Mucosa of descending colon (tissue), 3 donors: ENCODE data around the gene GABRR3. TPM values are rescaled to one million over a fixed set of nuclear protein-coding genes. Genes with fewer than 3 reads are reported as not detected.

Source experiments
- ATAC-seq: fragments of 200-7000 bp; cut with Tn5 transposase; one replicate; pipeline ENCODE4 v1.9.1; 2020; ENCODE audit warnings: mild to moderate bottlenecking, moderate library complexity
- DNase-seq, 3 donors: peaks; one replicate each; pipeline ENCODE4 v3.0.0-alpha.2; 2020
- H3K36me3 ChIP-seq: fragments of 200-600 bp; one replicate; pipeline ENCODE4 v1.8.0; 2021; ENCODE audit warnings: low read depth, mild to moderate bottlenecking
- H3K4me1 ChIP-seq: fragments of 200-600 bp; one replicate; pipeline ENCODE4 v1.8.0; 2021; ENCODE audit warnings: low read depth, mild to moderate bottlenecking
- H3K4me3 ChIP-seq: fragments of 200-600 bp; one replicate; pipeline ENCODE4 v1.8.0; 2021; ENCODE audit warnings: mild to moderate bottlenecking
- H3K9me3 ChIP-seq: fragments of 200-600 bp; one replicate; pipeline ENCODE4 v1.8.0; 2021; ENCODE audit warnings: mild to moderate bottlenecking
- intact Hi-C, 2 donors: fragments of 100-400 bp; cut with DNase I in 1 of 2; cut with micrococcal nuclease in 1 of 2; formaldehyde crosslinking; loops; one replicate each; pipeline versions ENCODE4 v1.11.0 to v1.11.1; 2022; cut with DNase I, micrococcal nuclease
- total RNA-seq, 3 donors: library from RNA; stranded (reverse); fragmentation: NEBNext Ultra II Directional in 2 of 3; extraction: Animal tissue kit (Norgen Biotek cat#: 25700) in 2 of 3; gene quantifications; one replicate each; pipeline versions ENCODE4 v1.2.1 to v1.2.4, GENCODE V29; 2021 to 2023
- TF ChIP-seq, protein P1 (sequence below): fragments of 200-600 bp; IDR thresholded peaks from one replicate; pipeline ENCODE4 v1.8.0; 2022; ENCODE audit warnings: antibody characterized with exemption, mild to moderate bottlenecking
- donor health status: DM: no; HTN: no; CAD: no; lungs with moderate emphysema.
- donor health status: DM: no; HTN: no; CAD: no.
- donor health status: DM: no; HTN: yes; CAD: no.

Gene GABRR3
- total RNA-seq, 3 donors from 2014 or later, result not detected

DNA sequence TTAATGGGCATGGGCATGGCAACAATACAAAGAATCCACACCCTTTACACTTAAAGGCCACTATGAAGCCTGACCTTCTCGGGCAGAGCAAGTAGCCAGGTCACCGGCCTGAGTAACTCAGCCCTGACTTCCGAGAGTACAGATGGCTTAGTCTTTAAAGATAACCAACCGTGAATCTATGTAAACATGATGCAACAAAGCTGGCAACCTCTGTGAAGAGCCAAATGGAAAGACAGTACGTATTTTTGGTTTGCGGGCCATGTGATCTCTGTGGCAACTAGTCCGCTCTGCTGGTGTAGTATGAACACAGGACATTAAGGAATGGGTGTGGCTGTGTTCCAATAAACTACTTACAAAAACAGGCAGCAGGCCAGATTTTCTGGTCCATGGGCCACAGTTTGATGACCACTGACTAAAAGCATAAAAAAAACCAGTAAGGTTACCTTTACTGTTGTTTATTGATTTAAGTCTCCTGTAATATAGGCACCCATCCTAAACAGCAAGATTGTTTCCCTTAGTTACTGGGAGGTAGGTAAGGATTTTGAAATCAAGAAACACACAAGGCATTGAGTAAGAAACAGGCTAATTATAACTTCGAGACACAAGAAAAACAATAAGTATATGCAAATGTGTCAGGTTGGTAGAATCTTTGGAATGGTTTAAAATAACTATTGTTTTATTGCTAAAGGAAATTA lies 77.4 kb downstream of the GABRR3 start:
- Histone ChIP-seq H3K9me3 (no peaks in the 10 kb centered on the region), H3K4me1 (peaks cover 7% of the 10 kb centered on the region), H3K36me3 (no peaks in the 10 kb centered on the region), H3K4me3 (no peak overlapping the region)
- intact Hi-C loops, result no loop called here
- TF ChIP-seq, protein P1, sequence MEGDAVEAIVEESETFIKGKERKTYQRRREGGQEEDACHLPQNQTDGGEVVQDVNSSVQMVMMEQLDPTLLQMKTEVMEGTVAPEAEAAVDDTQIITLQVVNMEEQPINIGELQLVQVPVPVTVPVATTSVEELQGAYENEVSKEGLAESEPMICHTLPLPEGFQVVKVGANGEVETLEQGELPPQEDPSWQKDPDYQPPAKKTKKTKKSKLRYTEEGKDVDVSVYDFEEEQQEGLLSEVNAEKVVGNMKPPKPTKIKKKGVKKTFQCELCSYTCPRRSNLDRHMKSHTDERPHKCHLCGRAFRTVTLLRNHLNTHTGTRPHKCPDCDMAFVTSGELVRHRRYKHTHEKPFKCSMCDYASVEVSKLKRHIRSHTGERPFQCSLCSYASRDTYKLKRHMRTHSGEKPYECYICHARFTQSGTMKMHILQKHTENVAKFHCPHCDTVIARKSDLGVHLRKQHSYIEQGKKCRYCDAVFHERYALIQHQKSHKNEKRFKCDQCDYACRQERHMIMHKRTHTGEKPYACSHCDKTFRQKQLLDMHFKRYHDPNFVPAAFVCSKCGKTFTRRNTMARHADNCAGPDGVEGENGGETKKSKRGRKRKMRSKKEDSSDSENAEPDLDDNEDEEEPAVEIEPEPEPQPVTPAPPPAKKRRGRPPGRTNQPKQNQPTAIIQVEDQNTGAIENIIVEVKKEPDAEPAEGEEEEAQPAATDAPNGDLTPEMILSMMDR, result no peak
- DNase-seq (peak in 1 of 3 donors; percentile 34), ATAC-seq (peak; percentile 59)

DNA sequence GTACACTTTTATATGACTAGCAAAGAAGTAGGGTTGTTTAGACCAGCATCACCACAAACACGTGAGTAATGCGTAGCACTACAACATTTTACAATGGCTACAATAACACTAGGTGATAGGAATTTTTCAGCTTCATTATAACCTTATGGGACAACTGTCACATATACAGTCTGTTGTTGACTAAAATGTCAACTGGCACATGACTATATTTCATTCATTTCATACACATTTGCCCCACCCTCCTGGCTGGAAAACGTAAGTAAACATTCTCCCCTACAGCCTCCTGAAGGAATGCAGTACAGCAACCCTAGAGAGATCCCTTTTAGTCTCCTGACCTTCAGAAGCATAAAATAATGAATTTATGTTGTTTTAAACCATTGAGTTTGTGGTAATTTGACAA lies 79.1 kb downstream of the GABRR3 start:
- intact Hi-C loops, result no loop called here
- TF ChIP-seq, protein P1, result no peak
- Histone ChIP-seq H3K36me3 (no peaks in the 10 kb centered on the region), H3K4me1 (peaks cover 7% of the 10 kb centered on the region), H3K9me3 (no peaks in the 10 kb centered on the region), H3K4me3 (no peak overlapping the region)
- ATAC-seq (peak; percentile 61), DNase-seq (peak in 1 of 3 donors; percentile 40)

DNA sequence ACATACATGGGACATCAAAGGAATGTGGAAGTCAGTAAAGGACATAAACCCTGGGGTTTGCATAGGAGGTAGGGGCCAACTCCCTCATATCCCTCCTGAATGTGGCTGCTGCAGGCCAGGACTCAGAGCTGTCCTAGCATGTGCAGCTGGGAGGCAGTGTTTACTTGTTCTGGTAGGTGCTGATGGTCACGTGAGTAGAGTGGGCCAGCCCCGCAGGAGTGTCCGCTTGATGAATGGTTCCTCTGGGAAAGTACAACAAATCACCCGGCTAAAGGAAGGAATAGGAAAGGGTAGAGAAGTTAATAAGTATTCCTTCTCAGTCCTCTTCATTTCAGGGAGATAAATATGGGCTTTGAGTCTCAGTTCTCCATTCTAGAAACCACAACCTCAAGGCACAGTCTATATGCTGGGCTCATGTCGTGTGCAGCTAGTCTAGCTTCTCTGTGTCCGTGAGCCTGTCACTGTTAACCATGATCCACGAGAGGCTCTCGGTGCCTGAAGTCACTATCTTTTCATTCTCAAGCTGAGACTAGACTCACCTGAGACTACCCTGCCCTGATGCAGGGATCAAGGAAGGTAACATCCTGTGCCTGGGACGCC lies 80.8 kb downstream of the GABRR3 start:
- no peak for DNase-seq
- H3K36me3 ChIP-seq, result no peaks in the 10 kb centered on the region

DNA sequence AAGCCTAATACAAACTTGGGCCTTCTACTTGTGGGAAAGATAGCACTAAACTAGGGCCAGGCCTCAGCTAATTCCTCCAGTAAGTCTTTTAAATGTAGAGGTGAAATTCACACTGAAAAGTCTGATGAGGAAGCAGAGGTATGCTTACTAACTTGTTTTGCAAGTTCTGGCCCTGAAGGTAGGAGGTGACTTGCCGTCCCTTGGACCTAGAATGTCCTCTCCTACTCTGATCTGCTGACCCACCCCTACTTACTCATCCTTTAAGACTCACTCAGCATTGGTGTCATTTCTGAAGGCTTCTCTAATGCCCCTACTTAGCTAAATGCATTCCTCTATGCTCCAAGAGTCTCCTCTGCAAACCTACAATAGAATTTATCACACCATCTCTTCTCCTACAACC lies 82.2 kb downstream of the GABRR3 start:
- H3K36me3 ChIP-seq, result no peaks in the 10 kb centered on the region
- TF ChIP-seq, protein P1, result no peak

More for the DNA sequence above, 80.8 kb downstream of the GABRR3 start:
- H3K9me3 ChIP-seq, result no peaks in the 10 kb centered on the region
- intact Hi-C loops, result no loop called here
- peaks cover 7% of the 10 kb centered on the region for H3K4me1 ChIP-seq
- TF ChIP-seq, protein P1, result no peak
- H3K4me3 ChIP-seq, result no peak overlapping the region
- ATAC-seq, result no peak

DNA sequence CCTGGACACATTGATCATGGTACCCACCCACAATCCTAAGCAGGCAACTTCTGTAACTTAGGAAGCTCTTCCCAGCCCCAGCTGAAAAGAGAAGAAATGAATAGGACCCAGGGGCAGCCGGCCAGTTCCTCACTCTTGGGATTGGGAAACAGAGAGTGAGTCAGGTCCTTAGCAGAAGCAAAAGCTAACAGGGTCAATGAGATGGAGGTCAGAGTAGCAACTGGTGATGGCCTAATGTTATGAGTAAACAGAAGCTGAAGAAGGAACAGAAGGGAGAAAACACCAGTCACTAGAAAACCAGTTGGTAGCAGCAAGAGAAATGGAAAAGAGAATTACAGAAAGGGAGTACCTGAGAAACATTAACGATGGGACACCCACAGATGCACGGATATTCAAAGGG lies 82.8 kb downstream of the GABRR3 start:
- TF ChIP-seq, protein P1, result no peak
- ATAC-seq (peak; percentile 48), DNase-seq (peak in 1 of 3 donors; percentile 34)
- intact Hi-C loops, result no loop called here
- Histone ChIP-seq H3K36me3 (no peaks in the 10 kb centered on the region), H3K9me3 (no peaks in the 10 kb centered on the region), H3K4me1 (no peaks in the 10 kb centered on the region), H3K4me3 (no peak overlapping the region)

More for the DNA sequence above, 82.2 kb downstream of the GABRR3 start:
- no peaks in the 10 kb centered on the region for H3K9me3 ChIP-seq
- DNase-seq, result no peak
- no peak for ATAC-seq
- peaks cover 4% of the 10 kb centered on the region for H3K4me1 ChIP-seq
- H3K4me3 ChIP-seq, result no peak overlapping the region
- intact Hi-C loops, result no loop called here
